ENCODE results near the gene FAM222A. TPM values are rescaled to one million over a fixed set of nuclear protein-coding genes. Genes with fewer than 3 reads are reported as not detected.

FAM222A gene
- total RNA-seq, 4 donors from 2014 or later, result 7.0 to 24.3 (median 13.5) TPM

DNA sequence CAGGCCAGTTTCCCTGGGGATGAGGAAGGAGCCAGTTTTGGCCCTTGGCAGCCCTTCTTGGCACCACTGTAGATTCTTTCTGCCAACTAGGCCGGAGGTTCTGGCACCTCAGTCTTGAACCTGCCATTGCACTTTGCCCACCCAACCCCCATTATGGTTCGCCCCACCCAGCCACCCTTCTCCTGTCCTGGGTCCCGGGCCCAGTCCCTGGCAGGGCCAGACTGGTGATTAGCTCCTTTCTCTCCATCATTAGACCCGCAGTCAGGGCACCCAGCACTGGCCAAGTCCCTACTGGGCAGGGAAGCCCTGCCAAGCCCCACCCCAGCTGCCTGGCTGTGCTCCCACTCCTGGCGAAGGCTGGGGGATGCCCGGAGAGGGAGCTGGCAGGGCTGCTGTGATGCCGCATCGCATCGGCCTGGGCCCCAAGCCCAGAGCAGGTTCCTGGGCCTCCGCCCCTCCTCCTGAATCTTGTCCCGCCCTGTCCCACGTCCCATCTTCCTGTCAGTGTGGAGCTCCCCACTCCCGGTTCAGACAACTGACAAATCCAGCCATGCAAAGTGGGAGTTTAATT lies 9.8 kb downstream of the FAM222A start:
- no peaks in the 10 kb centered on the region for H3K9me3 ChIP-seq
- H3K27ac ChIP-seq, result peak overlapping the region in 3 of 4 donors; percentile 54 to 79 (median 67)
- ATAC-seq (peak; percentile 50 to 53), DNase-seq (peak; percentile 28 to 69)
- intact Hi-C loops (cut with DNase I; ENCODE audit: low total_unique reads), result no loop called here
- no peak overlapping the region for H3K4me3 ChIP-seq
- H3K36me3 ChIP-seq, result no peaks in the 10 kb centered on the region
- in situ Hi-C loops (cut with MboI; ENCODE audit: low sequenced_read_pairs in 4 of 4), result no loop called here
- TF ChIP-seq POLR2A (IDR thresholded peaks at IDR 0.05), result no peak
- TF ChIP-seq, protein P1, sequence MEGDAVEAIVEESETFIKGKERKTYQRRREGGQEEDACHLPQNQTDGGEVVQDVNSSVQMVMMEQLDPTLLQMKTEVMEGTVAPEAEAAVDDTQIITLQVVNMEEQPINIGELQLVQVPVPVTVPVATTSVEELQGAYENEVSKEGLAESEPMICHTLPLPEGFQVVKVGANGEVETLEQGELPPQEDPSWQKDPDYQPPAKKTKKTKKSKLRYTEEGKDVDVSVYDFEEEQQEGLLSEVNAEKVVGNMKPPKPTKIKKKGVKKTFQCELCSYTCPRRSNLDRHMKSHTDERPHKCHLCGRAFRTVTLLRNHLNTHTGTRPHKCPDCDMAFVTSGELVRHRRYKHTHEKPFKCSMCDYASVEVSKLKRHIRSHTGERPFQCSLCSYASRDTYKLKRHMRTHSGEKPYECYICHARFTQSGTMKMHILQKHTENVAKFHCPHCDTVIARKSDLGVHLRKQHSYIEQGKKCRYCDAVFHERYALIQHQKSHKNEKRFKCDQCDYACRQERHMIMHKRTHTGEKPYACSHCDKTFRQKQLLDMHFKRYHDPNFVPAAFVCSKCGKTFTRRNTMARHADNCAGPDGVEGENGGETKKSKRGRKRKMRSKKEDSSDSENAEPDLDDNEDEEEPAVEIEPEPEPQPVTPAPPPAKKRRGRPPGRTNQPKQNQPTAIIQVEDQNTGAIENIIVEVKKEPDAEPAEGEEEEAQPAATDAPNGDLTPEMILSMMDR (IDR thresholded peaks at IDR 0.05 in 4 of 5, conservative IDR thresholded peaks at IDR 0.05 in 1 of 5), result no peak
- H3K4me1 ChIP-seq, result peaks cover 50 to 66% of the 10 kb centered on the region in 2 donors
- H3K27me3 ChIP-seq, result no peaks in the 10 kb centered on the region

DNA sequence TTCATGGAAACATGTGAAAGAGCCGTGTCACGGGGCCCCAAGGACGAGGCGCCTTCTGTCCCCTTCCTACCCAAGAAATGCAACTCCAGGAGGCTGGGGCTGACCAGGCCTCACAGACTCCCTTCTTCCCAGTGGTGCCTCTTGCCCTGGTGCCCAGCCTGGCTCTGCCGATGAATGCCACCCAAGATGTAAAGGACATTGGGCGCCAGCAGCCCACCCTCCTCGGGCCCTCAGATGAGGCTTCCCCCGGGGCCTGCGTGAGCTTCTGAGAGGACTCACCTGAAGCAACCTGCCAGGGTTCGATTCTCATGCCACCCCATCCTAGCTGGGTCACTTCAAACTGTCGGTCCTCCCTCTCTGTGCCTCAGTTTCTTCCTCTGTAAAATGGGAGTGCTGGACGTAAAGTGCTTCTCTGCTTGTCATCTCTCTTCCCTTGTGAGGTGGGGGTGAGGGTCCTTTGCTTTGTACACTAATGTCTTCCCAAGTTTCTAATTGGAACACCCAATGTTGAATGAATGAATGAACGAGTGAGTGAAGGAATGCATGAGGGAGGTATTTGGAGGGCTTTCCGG lies 10.8 kb downstream of the FAM222A start:
- in situ Hi-C loops (cut with MboI; ENCODE audit: low sequenced_read_pairs in 4 of 4) (no loop called here), intact Hi-C loops (cut with DNase I; ENCODE audit: low total_unique reads) (no loop called here)
- Histone ChIP-seq H3K36me3 (no peaks in the 10 kb centered on the region), H3K9me3 (no peaks in the 10 kb centered on the region), H3K27ac (no peak overlapping the region), H3K4me1 (peaks cover 45 to 60% of the 10 kb centered on the region in 2 donors), H3K4me3 (no peak overlapping the region), H3K27me3 (no peaks in the 10 kb centered on the region)
- TF ChIP-seq POLR2A (IDR thresholded peaks at IDR 0.05), result no peak
- TF ChIP-seq, protein P1 (IDR thresholded peaks at IDR 0.05 in 4 of 5, conservative IDR thresholded peaks at IDR 0.05 in 1 of 5), result no peak
- no peak for ATAC-seq
- DNase-seq, result no peak

DNA sequence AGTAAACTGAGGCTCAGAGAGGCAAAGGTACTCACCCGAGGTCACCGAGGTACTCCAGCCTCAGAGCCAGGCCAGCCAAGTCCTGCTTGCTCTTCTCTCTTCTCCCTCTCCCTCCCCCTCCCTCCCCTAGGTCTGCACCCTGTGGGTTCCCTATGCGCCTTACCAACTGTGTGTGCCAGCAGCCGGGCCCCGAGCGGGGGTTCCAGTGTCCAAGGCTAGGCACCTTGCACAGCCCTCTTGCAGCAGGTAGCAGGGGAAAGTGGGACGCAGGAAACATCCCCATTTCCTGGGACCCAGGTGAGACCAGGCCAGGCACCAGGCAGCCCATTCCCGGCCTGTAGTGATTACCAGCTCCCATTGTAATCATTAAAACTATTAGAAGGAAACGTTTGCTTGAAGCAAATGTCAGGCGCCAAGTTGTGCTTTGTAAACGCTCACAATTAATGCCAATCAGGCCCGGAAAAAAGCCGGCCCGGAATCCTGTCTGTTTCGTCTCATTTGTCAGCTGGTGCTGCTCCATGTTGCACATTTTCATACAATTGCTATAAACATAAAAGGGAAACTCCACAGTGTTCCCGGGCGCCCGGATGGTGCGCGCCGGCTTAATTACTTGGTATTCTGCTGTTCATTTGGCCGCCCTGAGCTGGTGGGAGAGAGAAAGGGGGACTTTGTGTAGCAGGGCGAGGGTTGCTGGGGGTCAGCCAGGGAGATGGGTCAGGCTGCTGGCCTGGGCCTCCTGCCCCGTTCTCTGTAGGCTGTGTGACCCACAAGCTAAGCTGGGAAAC lies 11.9 kb downstream of the FAM222A start:
- TF ChIP-seq POLR2A (IDR thresholded peaks at IDR 0.05), result no peak
- TF ChIP-seq, protein P1 (IDR thresholded peaks at IDR 0.05 in 4 of 5, conservative IDR thresholded peaks at IDR 0.05 in 1 of 5), result no peak
- no peaks in the 10 kb centered on the region for H3K9me3 ChIP-seq
- in situ Hi-C loops (cut with MboI; ENCODE audit: low sequenced_read_pairs in 4 of 4) (no loop called here), intact Hi-C loops (cut with DNase I; ENCODE audit: low total_unique reads) (no loop called here)
- H3K4me3 ChIP-seq, result no peak overlapping the region
- H3K36me3 ChIP-seq, result no peaks in the 10 kb centered on the region
- H3K27ac ChIP-seq, result no peak overlapping the region
- DNase-seq (no peak), ATAC-seq (no peak)
- H3K4me1 ChIP-seq, result peaks cover 36 to 49% of the 10 kb centered on the region in 2 donors
- no peaks in the 10 kb centered on the region for H3K27me3 ChIP-seq

DNA sequence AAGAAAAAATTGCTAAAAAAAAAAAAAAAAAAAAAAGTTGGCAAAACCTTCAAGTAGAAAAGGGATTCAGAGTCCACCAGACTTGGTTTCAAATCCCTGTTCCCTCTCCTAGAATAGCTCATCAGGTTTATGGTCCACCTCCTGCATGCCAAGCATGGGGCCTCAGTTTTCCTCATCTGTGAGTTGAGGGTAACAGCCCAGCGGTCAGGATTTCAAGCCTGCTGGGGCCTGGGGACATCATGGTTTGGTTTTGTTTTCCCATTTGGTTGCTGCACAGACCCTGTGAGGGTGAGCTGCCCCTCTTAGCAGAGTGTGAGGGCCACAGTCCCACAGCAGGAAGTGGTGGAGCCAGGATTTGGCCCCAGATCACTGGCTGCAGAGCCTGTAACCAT lies 12.5 kb downstream of the FAM222A start:
- intact Hi-C loops (cut with DNase I; ENCODE audit: low total_unique reads), result no loop called here
- Histone ChIP-seq H3K4me3 (no peak overlapping the region), H3K9me3 (no peaks in the 10 kb centered on the region), H3K4me1 (peaks cover 32 to 43% of the 10 kb centered on the region in 2 donors), H3K27ac (no peak overlapping the region), H3K36me3 (no peaks in the 10 kb centered on the region), H3K27me3 (no peaks in the 10 kb centered on the region)
- in situ Hi-C loops (cut with MboI; ENCODE audit: low sequenced_read_pairs in 4 of 4), result no loop called here
- no peak for TF ChIP-seq POLR2A (IDR thresholded peaks at IDR 0.05)
- TF ChIP-seq, protein P1 (IDR thresholded peaks at IDR 0.05 in 4 of 5, conservative IDR thresholded peaks at IDR 0.05 in 1 of 5), result no peak
- no peak for ATAC-seq
- no peak for DNase-seq

Measured in gastrocnemius medialis (tissue), 4 donors.